Lung microvascular endothelial cell (primary cell): ENCODE results near the gene NR2F1-AS1. TPM values are rescaled to one million over a fixed set of nuclear protein-coding genes. Genes with fewer than 3 reads are reported as not detected.
"Not testable (repeated sequence)": the region's sequence is repeated elsewhere in the genome, so short reads cannot be mapped to it uniquely, and the experiment has no call there.

Experiments
- DNase-seq, 2 donors: peaks; one replicate each; pipeline versions ENCODE4 v3.0.0 to v3.0.0-alpha.2; 2010; ENCODE audit warnings: low read depth in 2 of 2
- total RNA-seq: library from RNA; depleted of rRNA; stranded (reverse); fragments of >200 nt; gene quantifications from 2 replicates; pipeline ENCODE4 v1.2.1, GENCODE V29; 2014

The NR2F1-AS1 gene
- total RNA-seq, 1 donor from 2014 or later, result 29.8 TPM

GRCh38 chr5:93576994-93577853, 3.8 kb downstream of the NR2F1-AS1 start:
- peak in 1 of 2 donors; percentile 38 for DNase-seq

- DNase-seq, result peak in 1 of 2 donors; percentile 54
These were observed 5.3 kb downstream of the NR2F1-AS1 start for GRCh38 chr5:93575461-93576414.

DNA sequence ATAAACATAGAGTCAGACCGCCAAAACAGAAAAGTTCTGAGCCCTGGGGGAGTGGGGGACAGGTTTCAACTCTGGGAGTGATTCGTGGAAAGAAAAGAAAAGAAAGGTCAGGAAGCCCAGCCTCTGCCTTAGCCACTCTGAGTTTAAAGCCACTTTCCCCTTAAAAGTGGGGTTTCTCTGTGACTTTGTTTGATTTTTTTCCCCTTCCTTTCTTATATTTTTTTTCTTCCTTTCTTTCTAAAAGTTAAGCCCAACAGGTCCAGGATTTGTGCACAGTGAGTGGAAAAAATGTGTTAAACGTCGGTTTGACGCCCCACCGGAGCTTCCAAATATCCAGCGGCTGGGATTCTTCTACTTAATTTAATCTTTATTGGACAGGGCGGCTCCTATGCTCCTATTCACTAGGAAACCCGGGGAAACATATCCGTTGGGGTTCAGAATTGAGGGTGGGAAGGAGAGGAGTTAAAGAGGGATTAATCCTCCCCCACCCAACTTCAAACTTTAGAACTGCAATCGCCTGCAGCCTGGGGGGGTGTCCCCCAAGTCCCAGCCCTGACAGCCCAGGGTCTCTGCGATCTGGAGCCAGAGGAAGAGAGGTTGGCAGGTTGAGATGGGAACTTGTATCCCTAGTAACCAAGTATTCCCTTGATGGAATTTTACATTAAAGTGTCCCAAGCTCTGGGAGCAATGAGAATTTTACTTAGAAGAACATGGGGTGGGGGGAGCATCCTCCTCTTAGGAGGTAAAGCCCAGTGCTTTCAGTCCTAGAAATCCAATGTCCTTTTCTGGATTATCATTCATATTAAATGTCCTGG, 6.3 kb downstream of the NR2F1-AS1 start:
- DNase-seq, result peak in 1 of 2 donors; percentile 74

DNA sequence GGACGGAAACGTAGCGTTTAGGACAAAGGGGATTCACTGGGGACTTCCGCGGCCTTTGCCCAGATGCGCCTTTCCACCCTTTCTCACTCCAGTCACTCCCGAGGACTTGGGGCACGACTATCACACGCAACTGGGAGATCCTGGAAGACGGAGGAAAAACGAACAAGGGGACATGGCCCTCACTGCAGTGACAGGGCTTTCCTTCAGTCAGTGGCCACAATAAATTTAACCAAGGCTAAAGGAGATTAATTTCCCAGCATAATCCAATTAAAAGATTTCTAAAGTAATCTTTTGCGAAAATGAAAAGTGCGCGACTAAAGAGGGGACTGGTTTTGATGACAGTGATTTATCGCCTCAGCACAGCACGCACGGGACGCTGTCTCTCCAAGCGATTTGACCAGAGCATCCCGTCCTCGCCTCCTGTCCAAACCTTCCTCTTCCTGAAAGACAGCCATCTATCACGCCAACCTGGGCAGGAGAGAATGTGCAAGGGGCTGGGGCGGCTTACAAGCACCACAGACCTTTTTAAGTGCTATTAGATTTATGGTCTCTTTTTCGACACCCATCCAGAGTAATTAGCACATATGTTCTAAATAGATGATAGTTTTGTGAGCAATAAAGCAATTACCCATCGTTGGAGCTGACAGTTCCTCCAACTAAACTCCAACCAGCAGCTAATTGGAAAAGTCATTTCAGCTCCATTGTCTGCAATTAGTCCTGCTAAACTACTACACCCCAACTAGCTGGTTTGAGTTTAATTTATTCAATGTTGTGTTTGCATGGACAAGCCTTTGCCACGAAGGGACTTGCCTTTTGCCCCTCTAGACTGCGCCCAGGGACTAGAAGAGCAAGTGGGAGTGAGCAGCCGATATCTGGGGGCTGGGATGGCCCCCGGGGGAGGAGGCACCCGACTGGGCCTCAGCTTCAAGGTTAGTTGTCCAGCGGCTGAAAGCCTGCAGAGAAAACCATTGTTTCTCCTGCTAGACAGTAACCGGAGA, 7.4 kb downstream of the NR2F1-AS1 start:
- peak in 1 of 2 donors; percentile 87 for DNase-seq

DNA sequence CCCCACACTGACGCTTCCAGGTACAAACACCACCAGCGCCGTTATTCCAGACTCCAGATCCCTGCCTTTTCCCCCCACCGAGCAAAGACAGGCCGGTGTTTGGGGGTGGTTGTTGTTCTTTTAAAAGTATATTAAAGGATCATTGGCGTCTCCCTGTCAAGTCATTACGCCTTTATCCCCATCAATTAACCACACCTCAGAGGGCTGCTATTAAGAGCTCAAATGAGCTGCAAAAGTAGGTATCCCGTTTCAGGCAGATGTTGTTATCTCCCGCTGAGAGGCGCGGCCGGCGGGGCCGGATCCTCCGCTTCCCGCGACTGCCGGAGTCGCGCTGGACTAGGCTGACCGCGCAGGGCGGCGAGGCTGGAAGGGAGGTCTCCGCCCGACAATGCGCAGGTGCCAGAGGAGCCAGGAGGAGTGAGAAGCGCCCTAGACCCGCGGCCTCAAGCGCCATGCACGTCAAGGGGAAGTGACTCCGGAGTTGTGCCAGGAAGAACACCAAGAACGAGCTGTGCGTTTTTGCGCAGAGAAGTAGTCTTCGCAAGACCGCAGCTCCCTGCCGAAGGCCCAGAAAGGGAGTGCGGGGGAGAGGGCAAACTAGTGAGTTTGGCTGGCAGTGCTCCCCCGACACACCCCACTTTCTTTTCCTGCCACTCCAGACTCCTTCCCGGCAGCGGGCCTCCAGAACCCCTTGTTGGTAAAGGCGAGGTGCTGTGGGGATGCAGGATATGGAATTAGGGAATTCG, 8.2 kb downstream of the NR2F1-AS1 start:
- peak; percentile 68 to 75 for DNase-seq

GRCh38 chr5:93572101-93572607, 8.9 kb downstream of the NR2F1-AS1 start:
- DNase-seq, result peak in 1 of 2 donors; percentile 77

DNA sequence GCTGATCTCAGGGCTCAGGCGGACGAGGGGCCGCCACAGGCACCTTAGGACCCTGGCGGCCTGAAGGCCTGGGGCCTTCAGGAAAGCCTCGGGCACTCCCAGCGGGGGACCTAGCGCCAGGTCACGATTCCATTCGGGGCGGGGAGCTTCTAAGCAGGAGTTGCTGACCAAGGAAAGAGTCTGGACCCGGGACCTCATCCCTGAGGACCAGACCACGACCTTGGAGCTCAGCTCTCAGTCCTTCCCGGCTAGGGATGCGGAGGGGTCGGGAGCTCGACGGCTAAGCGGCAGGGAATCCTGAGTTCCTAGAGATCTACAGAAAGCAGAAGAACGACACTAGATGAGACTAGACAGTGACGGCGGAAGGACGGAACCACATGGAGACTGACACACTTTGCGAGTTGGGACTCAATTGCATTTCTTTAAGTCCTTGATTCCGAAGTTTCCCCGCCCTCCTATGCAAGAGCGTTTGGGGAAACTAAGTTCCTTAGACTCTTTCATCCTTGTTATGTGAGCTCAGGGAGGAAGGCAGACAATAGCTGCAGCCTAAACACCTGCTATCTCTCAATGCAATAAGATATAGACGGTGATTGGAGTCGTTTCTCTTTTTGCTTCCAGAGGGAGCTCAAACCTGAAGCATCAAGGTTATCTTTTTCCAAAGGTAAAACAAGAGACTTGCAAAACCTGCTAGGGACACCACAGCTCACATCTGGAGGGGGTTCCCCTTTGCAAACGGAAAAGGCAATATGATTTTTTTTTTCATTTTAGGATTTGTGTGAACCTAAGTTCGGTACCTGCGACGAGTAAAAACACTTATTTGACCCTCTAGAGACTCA, 9.7 kb downstream of the NR2F1-AS1 start:
- DNase-seq, result no peak

GRCh38 chr5:93570294-93571113, 10.5 kb downstream of the NR2F1-AS1 start:
- no peak for DNase-seq

- DNase-seq, result no peak
These were observed 11.5 kb downstream of the NR2F1-AS1 start for GRCh38 chr5:93569300-93570160.

GRCh38 chr5:93567424-93567823, 13.6 kb downstream of the NR2F1-AS1 start:
- no peak for DNase-seq

- peak in 1 of 2 donors; percentile 53 for DNase-seq
These were observed 14.9 kb downstream of the NR2F1-AS1 start for GRCh38 chr5:93566091-93566490.

- no peak for DNase-seq
These were observed 23.9 kb downstream of the NR2F1-AS1 start for GRCh38 chr5:93557021-93557604.

DNA sequence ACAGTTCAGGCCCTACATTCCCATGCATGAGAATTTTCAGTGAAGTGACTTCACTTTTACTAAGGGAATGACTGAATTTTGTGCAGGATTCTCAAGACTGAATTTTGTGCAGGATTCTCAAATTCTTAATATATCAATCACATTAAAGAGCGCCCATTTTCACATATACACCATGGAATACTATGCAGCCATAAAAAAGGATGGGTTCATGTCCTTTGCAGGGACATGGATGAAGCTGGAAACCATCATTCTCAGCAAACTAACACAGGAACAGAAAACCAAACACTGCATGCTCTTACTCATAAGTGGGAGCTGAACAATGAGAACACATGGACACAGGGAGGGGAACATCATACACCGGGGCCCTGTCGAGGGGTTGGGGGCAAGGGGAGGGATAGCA, 31.4 kb downstream of the NR2F1-AS1 start:
- DNase-seq, result not testable (repeated sequence)

DNA sequence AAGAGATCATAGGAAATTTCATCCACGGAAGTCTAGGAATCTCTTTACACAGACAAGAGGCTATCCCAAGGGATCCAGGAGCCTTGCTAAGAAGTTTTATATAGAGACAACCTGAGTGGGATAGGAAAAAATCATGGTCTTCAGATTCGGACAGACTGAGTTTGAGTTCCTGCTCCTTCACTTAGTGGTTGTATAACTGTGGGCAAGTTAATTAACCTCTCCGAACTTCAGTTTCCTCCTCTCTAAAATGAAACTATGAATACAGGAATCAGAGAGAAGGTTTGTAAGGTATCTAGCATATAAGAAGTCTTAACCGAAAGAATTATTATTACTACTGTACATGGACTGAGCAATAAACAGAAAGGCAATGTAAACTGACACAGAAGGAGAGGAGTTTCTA, 35.1 kb downstream of the NR2F1-AS1 start:
- no peak for DNase-seq

DNA sequence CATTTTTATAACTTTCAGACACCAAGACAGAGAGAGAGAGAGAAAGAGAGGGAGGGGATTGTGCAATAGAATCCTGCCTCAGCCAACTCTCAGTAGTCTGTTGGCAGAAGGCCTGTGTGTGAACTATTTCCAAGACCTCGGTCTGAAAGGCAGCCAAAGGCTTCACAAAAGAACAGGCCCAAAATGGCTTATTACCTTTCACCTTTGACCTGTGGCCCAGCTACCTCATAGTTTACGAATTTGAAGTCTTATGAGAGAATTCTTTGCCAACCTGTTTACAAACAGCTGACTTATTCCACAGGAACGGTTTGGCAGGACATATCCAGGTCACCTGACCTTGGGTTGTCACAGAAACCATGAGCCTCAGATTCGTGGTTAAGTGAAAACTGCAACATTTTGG, 48.6 kb downstream of the NR2F1-AS1 start:
- DNase-seq, result peak; percentile 62 to 91

GRCh38 chr5:93521815-93522214, 59.2 kb downstream of the NR2F1-AS1 start:
- not testable (repeated sequence) for DNase-seq
